ENCODE measurements around the gene KIFC3.

GRCh38 chr16:57842601-57843000 lies 40.3 kb upstream of the KIFC3 start:
- TF ChIP-seq CTCF (IDR thresholded peaks at IDR 0.05; ENCODE audit: low read depth, low read length, poor library complexity, severe bottlenecking) (no peak), EZH2phosphoT487 (IDR thresholded peaks at IDR 0.05; ENCODE audit: borderline replicate concordance, low read length) (no peak)

All from DOHH2 (cell line).